ENCODE measurements around the gene RPRD1B.

RPRD1B gene

GRCh38 chr20:38083338-38084048, 49.9 kb downstream of the RPRD1B start:
- Histone ChIP-seq H3K36me3 (ENCODE audit: control insufficient read depth in 2 of 2, insufficient read depth in 2 of 2, low read length in 2 of 2) (peaks cover 29 to 30% of the 10 kb centered on the region in 2 donors), H3K4me1 (ENCODE audit: control insufficient read depth in 2 of 2, insufficient read depth in 2 of 2, low read length in 2 of 2) (no peaks in the 10 kb centered on the region), H3K27ac (ENCODE audit: low read depth in 2 of 2, low read length in 2 of 2) (peak overlapping the region in 1 of 2 donors; percentile 20), H3K9me3 (ENCODE audit: control insufficient read depth in 2 of 2, low read length in 2 of 2) (no peaks in the 10 kb centered on the region), H3K4me3 (ENCODE audit: low read length in 2 of 2) (no peak overlapping the region), H3K9ac (ENCODE audit: low read depth in 1 of 2, low read length in 2 of 2) (no peak overlapping the region), H3K27me3 (ENCODE audit: control insufficient read depth in 2 of 2, insufficient read depth in 2 of 2, low read length in 2 of 2) (no peaks in the 10 kb centered on the region)

DNA sequence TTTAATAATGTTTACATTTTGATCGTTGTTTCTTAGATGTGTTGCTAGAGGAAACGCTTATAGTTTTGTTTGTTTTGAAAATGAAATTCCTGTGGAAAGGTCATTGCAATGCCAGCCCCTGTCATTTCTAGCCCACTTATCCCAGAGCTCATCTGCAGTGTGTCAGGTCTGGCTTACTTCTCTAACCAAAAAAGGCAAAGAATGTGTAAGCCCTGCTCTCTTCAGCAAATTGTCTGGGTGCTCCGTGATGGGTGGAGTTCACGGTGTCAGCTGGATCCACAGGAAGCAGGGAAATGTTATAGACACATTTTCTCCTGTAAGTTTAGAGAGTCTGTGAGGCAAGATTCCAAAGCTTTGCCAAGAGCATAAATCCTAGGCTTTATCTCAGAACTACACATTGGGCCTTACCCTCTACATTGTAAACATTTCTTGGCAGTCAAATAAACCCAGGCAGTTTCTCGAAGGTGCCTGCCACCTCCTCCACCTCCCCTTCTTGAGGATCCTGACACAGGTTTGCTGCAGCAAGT, 50.9 kb downstream of the RPRD1B start:
- no peak overlapping the region for H3K9ac ChIP-seq (ENCODE audit: low read depth in 1 of 2, low read length in 2 of 2)
- peak overlapping the region; percentile 26 to 64 for H3K27ac ChIP-seq (ENCODE audit: low read depth in 2 of 2, low read length in 2 of 2)
- no peaks in the 10 kb centered on the region for H3K9me3 ChIP-seq (ENCODE audit: control insufficient read depth in 2 of 2, low read length in 2 of 2)
- no peaks in the 10 kb centered on the region for H3K27me3 ChIP-seq (ENCODE audit: control insufficient read depth in 2 of 2, insufficient read depth in 2 of 2, low read length in 2 of 2)
- H3K4me3 ChIP-seq (ENCODE audit: low read length in 2 of 2): no peak overlapping the region
- peaks cover 31 to 32% of the 10 kb centered on the region in 2 donors for H3K36me3 ChIP-seq (ENCODE audit: control insufficient read depth in 2 of 2, insufficient read depth in 2 of 2, low read length in 2 of 2)
- no peaks in the 10 kb centered on the region for H3K4me1 ChIP-seq (ENCODE audit: control insufficient read depth in 2 of 2, insufficient read depth in 2 of 2, low read length in 2 of 2)

DNA sequence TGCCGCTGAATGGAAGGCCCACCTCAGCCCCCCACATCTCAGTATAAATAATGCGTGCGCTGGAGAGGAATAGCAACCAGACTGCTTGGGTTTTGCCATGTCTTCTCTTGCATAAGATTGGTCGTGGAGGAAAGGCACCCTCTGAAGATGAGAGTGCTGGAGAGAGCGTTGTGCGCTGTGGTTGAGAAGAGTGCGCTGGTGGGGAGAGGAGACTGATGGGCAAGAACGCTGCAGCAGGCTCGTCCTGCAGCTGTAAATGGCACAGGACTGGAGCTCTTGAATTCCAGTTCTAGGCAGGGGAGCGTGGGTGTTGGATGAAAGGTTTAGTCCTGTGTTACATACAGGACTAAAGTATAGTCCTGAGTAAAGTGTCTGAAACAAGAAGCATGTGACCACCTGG, 51.5 kb downstream of the RPRD1B start:
- Histone ChIP-seq H3K36me3 (ENCODE audit: control insufficient read depth in 2 of 2, insufficient read depth in 2 of 2, low read length in 2 of 2) (peaks cover 31 to 36% of the 10 kb centered on the region in 2 donors), H3K9ac (ENCODE audit: low read depth in 1 of 2, low read length in 2 of 2) (no peak overlapping the region), H3K27ac (ENCODE audit: low read depth in 2 of 2, low read length in 2 of 2) (peak overlapping the region; percentile 12 to 26), H3K9me3 (ENCODE audit: control insufficient read depth in 2 of 2, low read length in 2 of 2) (no peaks in the 10 kb centered on the region), H3K4me3 (ENCODE audit: low read length in 2 of 2) (no peak overlapping the region), H3K4me1 (ENCODE audit: control insufficient read depth in 2 of 2, insufficient read depth in 2 of 2, low read length in 2 of 2) (no peaks in the 10 kb centered on the region), H3K27me3 (ENCODE audit: control insufficient read depth in 2 of 2, insufficient read depth in 2 of 2, low read length in 2 of 2) (no peaks in the 10 kb centered on the region)

DNA sequence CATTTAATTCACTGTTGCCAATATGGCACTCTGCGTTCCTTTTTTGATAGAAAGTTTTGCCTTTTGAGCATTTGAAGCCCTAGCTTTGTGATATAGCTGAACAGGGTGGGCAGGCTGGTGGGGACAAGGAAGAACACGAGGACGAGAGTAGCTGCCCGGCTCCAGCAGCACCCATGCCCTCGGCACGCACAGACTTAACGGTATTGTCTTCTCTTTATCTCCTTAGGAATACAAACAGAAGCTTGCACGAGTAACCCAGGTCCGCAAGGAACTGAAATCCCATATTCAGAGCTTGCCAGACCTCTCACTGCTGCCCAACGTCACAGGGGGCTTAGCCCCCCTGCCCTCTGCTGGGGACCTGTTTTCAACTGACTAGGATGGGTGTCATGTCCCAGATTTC, 56.0 kb downstream of the RPRD1B start:
- H3K9me3 ChIP-seq (ENCODE audit: control insufficient read depth in 2 of 2, low read length in 2 of 2): no peaks in the 10 kb centered on the region
- H3K27ac ChIP-seq (ENCODE audit: low read depth in 2 of 2, low read length in 2 of 2): no peak overlapping the region
- H3K4me1 ChIP-seq (ENCODE audit: control insufficient read depth in 2 of 2, insufficient read depth in 2 of 2, low read length in 2 of 2): no peaks in the 10 kb centered on the region
- no peak overlapping the region for H3K4me3 ChIP-seq (ENCODE audit: low read length in 2 of 2)
- H3K9ac ChIP-seq (ENCODE audit: low read depth in 1 of 2, low read length in 2 of 2): no peak overlapping the region
- H3K27me3 ChIP-seq (ENCODE audit: control insufficient read depth in 2 of 2, insufficient read depth in 2 of 2, low read length in 2 of 2): no peaks in the 10 kb centered on the region
- peaks cover 28 to 35% of the 10 kb centered on the region in 2 donors for H3K36me3 ChIP-seq (ENCODE audit: control insufficient read depth in 2 of 2, insufficient read depth in 2 of 2, low read length in 2 of 2)

DNA sequence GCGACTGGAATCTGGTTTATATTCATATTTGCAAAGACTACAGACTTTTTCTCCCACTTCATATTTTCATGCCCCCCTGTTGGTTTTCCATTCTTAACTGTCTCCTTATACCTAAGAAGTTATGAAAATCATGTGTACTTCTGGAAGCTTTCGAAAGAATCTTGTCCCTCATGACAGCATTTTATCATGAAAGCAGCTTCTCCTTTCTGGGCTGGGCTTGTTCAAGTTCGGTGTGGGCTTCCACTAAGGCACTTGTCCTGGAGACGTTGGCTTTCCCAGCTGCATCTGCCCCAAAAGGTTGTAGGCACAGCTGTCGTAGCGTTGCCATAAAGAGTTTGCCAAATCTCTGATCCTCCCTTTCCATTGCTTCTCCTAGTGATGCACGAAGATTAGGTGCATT, 56.5 kb downstream of the RPRD1B start:
- Histone ChIP-seq H3K9me3 (ENCODE audit: control insufficient read depth in 2 of 2, low read length in 2 of 2) (no peaks in the 10 kb centered on the region), H3K27ac (ENCODE audit: low read depth in 2 of 2, low read length in 2 of 2) (no peak overlapping the region), H3K36me3 (ENCODE audit: control insufficient read depth in 2 of 2, insufficient read depth in 2 of 2, low read length in 2 of 2) (peaks cover 26 to 33% of the 10 kb centered on the region in 2 donors), H3K4me3 (ENCODE audit: low read length in 2 of 2) (no peak overlapping the region), H3K9ac (ENCODE audit: low read depth in 1 of 2, low read length in 2 of 2) (no peak overlapping the region), H3K4me1 (ENCODE audit: control insufficient read depth in 2 of 2, insufficient read depth in 2 of 2, low read length in 2 of 2) (peaks cover 4 to 5% of the 10 kb centered on the region in 2 donors), H3K27me3 (ENCODE audit: control insufficient read depth in 2 of 2, insufficient read depth in 2 of 2, low read length in 2 of 2) (no peaks in the 10 kb centered on the region)

- peak overlapping the region in 1 of 2 donors; percentile 0 for H3K27ac ChIP-seq (ENCODE audit: low read depth in 2 of 2, low read length in 2 of 2)
- no peak overlapping the region for H3K9ac ChIP-seq (ENCODE audit: low read depth in 1 of 2, low read length in 2 of 2)
- peaks cover 6 to 9% of the 10 kb centered on the region in 2 donors for H3K4me1 ChIP-seq (ENCODE audit: control insufficient read depth in 2 of 2, insufficient read depth in 2 of 2, low read length in 2 of 2)
- H3K4me3 ChIP-seq (ENCODE audit: low read length in 2 of 2): no peak overlapping the region
- H3K36me3 ChIP-seq (ENCODE audit: control insufficient read depth in 2 of 2, insufficient read depth in 2 of 2, low read length in 2 of 2): peaks cover 24% of the 10 kb centered on the region in 2 donors
- no peaks in the 10 kb centered on the region for H3K9me3 ChIP-seq (ENCODE audit: control insufficient read depth in 2 of 2, low read length in 2 of 2)
- H3K27me3 ChIP-seq (ENCODE audit: control insufficient read depth in 2 of 2, insufficient read depth in 2 of 2, low read length in 2 of 2): no peaks in the 10 kb centered on the region
These were observed 58.1 kb downstream of the RPRD1B start for GRCh38 chr20:38091441-38092216.

DNA sequence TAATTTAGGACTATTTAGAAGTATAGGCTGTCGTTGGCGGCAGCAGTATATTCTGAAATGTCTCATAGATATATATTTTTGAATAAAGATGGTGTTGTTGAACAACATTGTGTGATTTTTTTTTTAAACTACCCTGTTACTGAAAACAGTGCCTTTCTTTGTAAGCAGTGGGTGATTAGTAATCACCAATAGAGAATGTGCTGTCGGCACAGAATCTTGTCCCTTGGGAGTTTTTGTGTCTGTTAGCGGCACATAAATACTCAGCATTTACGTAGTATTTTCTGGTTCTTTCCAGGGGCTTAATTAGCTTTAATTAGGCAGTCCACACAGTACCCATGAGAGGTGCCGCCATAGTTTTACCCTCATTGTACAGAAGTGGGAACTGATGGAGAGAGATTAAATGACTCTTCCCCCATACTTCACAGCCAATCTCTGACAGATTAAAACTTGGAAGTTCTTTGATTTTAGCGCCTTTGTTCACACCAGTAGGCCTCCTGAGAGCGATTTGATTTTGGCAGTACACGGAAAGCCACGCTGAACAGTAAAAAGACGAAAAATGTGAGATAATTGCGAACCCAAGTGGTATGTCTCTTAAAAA, 58.8 kb downstream of the RPRD1B start:
- no peaks in the 10 kb centered on the region for H3K9me3 ChIP-seq (ENCODE audit: control insufficient read depth in 2 of 2, low read length in 2 of 2)
- peaks cover 6 to 9% of the 10 kb centered on the region in 2 donors for H3K4me1 ChIP-seq (ENCODE audit: control insufficient read depth in 2 of 2, insufficient read depth in 2 of 2, low read length in 2 of 2)
- H3K27ac ChIP-seq (ENCODE audit: low read depth in 2 of 2, low read length in 2 of 2): no peak overlapping the region
- H3K36me3 ChIP-seq (ENCODE audit: control insufficient read depth in 2 of 2, insufficient read depth in 2 of 2, low read length in 2 of 2): peaks cover 20 to 24% of the 10 kb centered on the region in 2 donors
- no peak overlapping the region for H3K9ac ChIP-seq (ENCODE audit: low read depth in 1 of 2, low read length in 2 of 2)
- H3K27me3 ChIP-seq (ENCODE audit: control insufficient read depth in 2 of 2, insufficient read depth in 2 of 2, low read length in 2 of 2): no peaks in the 10 kb centered on the region
- H3K4me3 ChIP-seq (ENCODE audit: low read length in 2 of 2): no peak overlapping the region

GRCh38 chr20:38092915-38093314, 59.4 kb downstream of the RPRD1B start:
- Histone ChIP-seq H3K9me3 (ENCODE audit: control insufficient read depth in 2 of 2, low read length in 2 of 2) (no peaks in the 10 kb centered on the region), H3K27ac (ENCODE audit: low read depth in 2 of 2, low read length in 2 of 2) (no peak overlapping the region), H3K36me3 (ENCODE audit: control insufficient read depth in 2 of 2, insufficient read depth in 2 of 2, low read length in 2 of 2) (peaks cover 19 to 21% of the 10 kb centered on the region in 2 donors), H3K4me1 (ENCODE audit: control insufficient read depth in 2 of 2, insufficient read depth in 2 of 2, low read length in 2 of 2) (peaks cover 6 to 9% of the 10 kb centered on the region in 2 donors), H3K4me3 (ENCODE audit: low read length in 2 of 2) (no peak overlapping the region), H3K27me3 (ENCODE audit: control insufficient read depth in 2 of 2, insufficient read depth in 2 of 2, low read length in 2 of 2) (no peaks in the 10 kb centered on the region), H3K9ac (ENCODE audit: low read depth in 1 of 2, low read length in 2 of 2) (no peak overlapping the region)

DNA sequence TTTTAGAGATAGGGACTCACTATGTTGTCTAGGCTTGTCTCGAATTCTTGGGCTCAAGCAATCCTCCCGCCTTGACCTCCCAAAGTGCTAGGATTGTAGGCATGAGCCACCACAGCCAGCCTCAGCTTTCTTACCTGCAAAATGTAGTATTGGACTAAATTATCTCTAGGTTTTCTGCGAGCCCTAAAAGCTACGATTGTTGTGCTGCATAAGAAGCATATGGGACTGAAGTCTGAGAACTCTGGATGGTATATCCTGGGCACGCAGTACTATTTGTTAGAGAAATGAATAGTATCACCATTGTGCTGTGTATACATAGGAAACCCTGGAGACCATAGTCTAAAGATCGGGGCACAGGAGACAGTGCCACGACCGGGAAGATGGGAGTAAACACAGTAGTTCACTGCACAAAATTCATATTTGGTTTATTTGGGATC, 60.1 kb downstream of the RPRD1B start:
- H3K4me1 ChIP-seq (ENCODE audit: control insufficient read depth in 2 of 2, insufficient read depth in 2 of 2, low read length in 2 of 2): peaks cover 6 to 9% of the 10 kb centered on the region in 2 donors
- H3K27me3 ChIP-seq (ENCODE audit: control insufficient read depth in 2 of 2, insufficient read depth in 2 of 2, low read length in 2 of 2): no peaks in the 10 kb centered on the region
- peaks cover 14 to 17% of the 10 kb centered on the region in 2 donors for H3K36me3 ChIP-seq (ENCODE audit: control insufficient read depth in 2 of 2, insufficient read depth in 2 of 2, low read length in 2 of 2)
- H3K4me3 ChIP-seq (ENCODE audit: low read length in 2 of 2): no peak overlapping the region
- no peak overlapping the region for H3K9ac ChIP-seq (ENCODE audit: low read depth in 1 of 2, low read length in 2 of 2)
- H3K9me3 ChIP-seq (ENCODE audit: control insufficient read depth in 2 of 2, low read length in 2 of 2): no peaks in the 10 kb centered on the region
- H3K27ac ChIP-seq (ENCODE audit: low read depth in 2 of 2, low read length in 2 of 2): peak overlapping the region in 1 of 2 donors; percentile 18

Measured in mucosa of rectum (tissue), 2 donors.